HG03060 (cell line): ENCODE measurements around the gene RAPGEF4.

Experiments
- ATAC-seq: cut with Tn5 transposase; IDR thresholded peaks from one replicate; pipeline ENCODE4 v1.9.1; 2021; ENCODE audit warnings: low read depth, moderate number of reproducible peaks; ENCODE audit not compliant: unreplicated experiment

RAPGEF4 gene

GRCh38 chr2:172988728-172989127 is 253.1 kb downstream of the RAPGEF4 start:
- no peak for ATAC-seq

GRCh38 chr2:172991031-172991430 is 255.4 kb downstream of the RAPGEF4 start:
- ATAC-seq, result no peak

- no peak for ATAC-seq
Measured at GRCh38 chr2:172993139-172993538, 257.5 kb downstream of the RAPGEF4 start.

- ATAC-seq, result no peak
Measured at GRCh38 chr2:172993931-172994717, 258.5 kb downstream of the RAPGEF4 start.

DNA sequence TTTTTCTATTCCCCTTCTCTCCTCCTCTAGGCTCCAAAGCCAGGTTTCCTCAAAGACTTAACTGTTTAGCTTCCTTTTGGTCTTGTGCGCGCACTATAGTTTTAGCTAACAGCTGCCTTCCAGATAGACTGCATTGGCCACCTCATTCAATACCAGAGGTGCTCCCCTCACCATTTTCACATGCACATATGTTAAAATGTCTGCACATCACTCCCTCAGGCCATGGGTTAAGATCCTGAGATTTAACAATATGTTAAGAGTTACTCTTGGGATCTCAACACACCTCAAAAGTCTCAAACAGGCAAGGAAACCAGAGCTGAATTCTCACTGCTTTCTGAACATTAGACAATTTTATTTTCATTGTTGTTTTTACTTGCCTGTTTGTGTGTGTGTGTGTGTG is 259.2 kb downstream of the RAPGEF4 start:
- ATAC-seq, result no peak

GRCh38 chr2:172995323-172996244 is 259.9 kb downstream of the RAPGEF4 start:
- no peak for ATAC-seq

DNA sequence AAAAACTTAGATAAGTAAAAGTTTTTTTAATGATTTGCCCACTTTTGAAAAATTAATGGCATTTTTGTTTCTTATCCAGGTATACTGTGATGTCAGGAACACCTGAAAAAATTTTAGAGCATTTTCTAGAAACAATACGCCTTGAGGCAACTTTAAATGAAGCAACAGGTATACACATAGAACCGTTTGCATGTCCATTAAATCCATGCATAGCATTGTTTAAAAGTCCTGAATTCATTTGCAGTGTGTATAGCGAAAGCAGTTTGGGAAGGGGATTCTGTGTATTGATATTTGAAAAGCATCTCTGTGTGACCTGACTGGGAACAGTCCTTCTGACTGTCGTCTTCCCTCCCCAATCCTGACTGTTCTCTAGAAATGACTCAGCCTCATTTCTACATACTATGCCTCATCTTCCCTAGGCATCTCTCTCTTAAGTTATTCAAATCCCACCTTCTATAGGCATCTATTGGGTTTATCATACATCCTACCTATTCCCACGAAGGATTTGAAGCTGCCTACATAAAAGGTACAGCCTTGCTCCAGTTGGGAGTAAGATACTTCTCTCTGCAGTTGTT is 260.8 kb downstream of the RAPGEF4 start:
- no peak for ATAC-seq

DNA sequence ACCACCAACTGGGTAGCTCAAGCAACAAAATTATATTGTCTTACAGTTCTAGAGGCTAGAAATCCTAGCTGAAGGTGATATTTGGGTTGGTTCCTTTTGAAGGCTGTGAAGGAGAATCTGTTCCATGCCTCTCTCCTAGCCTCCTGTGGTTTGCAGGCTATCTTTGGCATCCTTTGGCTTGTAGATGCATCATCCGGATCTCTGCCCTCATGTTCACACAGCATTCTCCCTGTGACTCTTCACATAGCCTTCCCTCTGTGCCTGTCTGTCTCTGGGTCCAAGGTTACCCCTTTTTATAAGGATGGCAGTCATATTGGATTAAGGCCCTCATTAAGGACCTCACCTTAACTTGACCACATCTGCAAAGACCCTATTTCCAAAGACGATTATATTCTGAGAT is 261.4 kb downstream of the RAPGEF4 start:
- ATAC-seq, result no peak

DNA sequence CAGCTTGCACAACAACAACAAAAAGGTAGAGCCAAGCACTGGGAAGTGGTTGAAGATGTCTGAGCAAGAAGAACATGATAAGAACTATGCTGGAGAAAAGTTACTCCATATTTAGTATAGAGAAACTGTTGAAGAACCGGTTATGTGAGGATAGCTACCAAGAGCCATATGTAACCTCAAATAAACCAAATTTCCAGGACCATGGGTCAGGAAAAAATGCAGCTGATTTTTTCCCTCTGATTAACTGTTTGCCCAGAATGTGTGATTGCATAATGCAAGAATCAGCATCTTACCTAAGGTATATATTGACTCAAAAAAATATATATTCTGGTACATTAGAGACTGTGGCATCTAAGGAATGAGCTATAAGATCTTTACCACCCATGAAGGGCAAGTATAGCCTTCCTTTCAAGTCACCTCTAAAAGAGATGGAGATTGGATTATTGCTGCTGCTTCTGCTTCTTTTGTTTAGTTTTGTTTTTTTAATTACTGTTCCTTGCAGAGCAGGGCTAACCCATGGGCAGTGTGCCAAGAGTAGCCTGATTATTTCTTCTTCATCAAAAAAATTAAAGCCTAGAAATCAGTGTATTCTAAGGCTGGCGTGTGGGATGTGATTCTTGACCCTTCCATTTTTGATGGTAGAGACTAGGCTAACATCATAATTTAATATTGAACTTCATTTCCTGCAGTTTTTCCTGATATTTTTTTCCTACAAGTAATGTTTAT is 263.1 kb downstream of the RAPGEF4 start:
- no peak for ATAC-seq

GRCh38 chr2:172999641-173000386 is 264.2 kb downstream of the RAPGEF4 start:
- no peak for ATAC-seq

GRCh38 chr2:173001664-173002604 is 266.3 kb downstream of the RAPGEF4 start:
- ATAC-seq, result no peak

DNA sequence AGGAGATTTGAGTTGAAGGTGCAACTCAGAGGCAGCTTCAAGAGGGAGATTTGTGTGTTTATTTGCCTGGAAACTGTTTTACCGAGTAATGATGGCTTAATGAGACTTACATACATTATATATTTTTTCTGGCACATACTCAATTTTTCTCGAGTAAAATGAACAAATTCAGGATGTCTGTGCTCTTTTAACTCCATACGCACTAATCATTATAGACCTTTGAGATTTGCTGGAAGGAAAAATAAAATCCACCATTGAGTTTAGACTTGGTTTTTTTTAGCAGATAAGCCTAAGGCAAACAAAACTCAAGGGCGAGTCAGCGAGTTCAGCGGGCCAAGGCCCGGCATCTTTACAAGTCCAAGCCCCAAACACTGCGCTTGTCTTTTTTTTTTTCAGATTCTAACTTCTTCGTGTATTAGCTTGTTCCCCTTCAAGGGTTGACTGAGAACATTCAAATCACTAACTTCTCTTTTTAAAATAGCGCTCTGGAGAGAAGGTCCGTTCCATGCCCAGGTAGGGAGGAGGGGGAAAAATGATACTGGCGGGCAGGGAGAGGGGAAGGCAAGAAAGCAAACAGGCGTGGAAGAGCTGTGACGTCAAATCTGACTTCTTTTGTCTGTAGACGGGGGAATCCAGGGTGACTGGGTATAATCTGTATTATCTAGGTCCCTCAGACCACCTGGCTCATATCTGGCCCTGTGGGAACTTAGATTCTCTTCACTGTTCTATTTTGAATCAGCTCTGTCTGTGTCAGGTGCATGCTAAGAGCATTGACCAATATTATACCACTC is 267.3 kb downstream of the RAPGEF4 start:
- ATAC-seq, result no peak

DNA sequence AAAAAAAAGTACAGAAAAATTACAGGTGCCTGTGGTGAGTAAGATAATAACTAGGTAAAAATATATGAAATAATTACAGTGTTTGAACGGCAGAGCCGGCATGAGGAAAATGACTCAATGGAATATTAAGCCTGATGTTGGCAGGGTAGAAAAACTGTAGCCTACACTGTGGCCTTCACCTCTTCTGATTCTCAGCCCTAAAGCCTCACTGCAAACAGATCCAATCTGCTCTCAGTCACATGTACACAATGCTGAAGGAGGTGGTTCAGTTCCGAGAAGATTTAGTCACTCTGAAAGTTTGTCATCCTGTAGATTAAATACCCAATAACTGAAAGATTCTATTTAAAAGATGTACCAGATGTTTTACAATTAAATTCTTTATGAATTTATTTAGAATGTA is 273.1 kb downstream of the RAPGEF4 start:
- no peak for ATAC-seq

DNA sequence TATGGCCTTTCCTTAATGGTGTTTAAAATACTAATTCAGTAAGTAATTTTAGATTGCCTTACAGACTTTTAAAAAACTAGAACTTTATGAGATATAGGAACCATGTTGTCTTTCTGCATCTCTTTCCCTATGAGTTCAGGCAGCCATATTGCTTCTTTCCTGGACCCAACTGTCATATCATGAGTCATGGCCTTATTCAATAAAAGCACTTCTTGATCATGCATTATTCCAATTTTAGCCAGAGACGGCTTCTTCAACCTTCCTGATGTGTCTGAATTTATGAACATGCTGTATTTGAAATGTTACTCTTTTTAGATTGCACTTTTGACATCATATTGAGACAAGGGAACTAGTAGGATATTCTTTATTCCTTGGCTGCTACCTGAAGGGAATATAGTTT is 274.6 kb downstream of the RAPGEF4 start:
- ATAC-seq, result no peak

DNA sequence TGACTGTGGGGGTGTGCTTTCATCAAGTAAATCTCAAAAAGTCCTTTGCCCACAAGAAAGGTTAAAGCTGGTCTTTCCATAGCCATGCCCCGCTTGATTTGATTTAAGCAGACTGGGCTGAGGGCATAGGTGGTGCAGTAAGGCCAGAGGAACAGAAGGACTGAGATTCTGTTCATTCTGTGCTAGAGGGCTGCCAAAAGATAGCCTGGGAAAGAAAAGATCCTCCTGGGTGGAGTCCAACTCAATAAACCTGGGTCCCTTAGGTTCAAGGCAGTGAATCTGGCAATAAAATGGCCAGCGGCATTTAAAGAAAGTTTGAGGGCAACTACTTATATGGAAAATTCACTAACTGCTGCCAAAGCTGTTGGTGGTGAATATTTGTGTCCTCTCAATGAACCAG is 280.8 kb downstream of the RAPGEF4 start:
- ATAC-seq, result no peak

GRCh38 chr2:173017646-173018420 is 282.2 kb downstream of the RAPGEF4 start:
- no peak for ATAC-seq

- ATAC-seq, result no peak
Measured at GRCh38 chr2:173019755-173020154, 284.1 kb downstream of the RAPGEF4 start.
